NCI-H2227 (cell line): ENCODE data around the gene FAM186B.
"Not testable (repeated sequence)": the region's sequence is repeated elsewhere in the genome, so short reads cannot be mapped to it uniquely, and the experiment has no call there.

Experiments
- DNase-seq: peaks from one replicate; lab custom pipeline; 2025; ENCODE audit not compliant: unreplicated experiment; lab: John Stamatoyannopoulos, UW

FAM186B gene

GRCh38 chr12:49605539-49605938, at the start of gene FAM186B:
Gene FAM186B, minus strand, starts transcription at chr12:49605639. Its CDS starts 162 bp downstream, at chr12:49605477.
- DNase-seq: not testable (repeated sequence)

- DNase-seq: no peak
These were observed 49.3 kb upstream of the FAM186B start for GRCh38 chr12:49654715-49655114.

- DNase-seq: no peak
These were observed 47.6 kb upstream of the FAM186B start for GRCh38 chr12:49652921-49653520.

GRCh38 chr12:49651855-49652254, 46.4 kb upstream of the FAM186B start:
- DNase-seq: no peak

GRCh38 chr12:49649892-49650291, 44.5 kb upstream of the FAM186B start:
- DNase-seq: no peak

- no peak for DNase-seq
These were observed 44.0 kb upstream of the FAM186B start for GRCh38 chr12:49649445-49649844.

- no peak for DNase-seq
These were observed 43.2 kb upstream of the FAM186B start for GRCh38 chr12:49648712-49649003.

GRCh38 chr12:49647827-49648711, 42.6 kb upstream of the FAM186B start:
- DNase-seq: no peak

GRCh38 chr12:49646871-49647654, 41.6 kb upstream of the FAM186B start:
- DNase-seq: no peak

GRCh38 chr12:49646331-49646830, 40.9 kb upstream of the FAM186B start:
- DNase-seq: no peak

GRCh38 chr12:49645146-49646039, 40.0 kb upstream of the FAM186B start:
- DNase-seq: no peak

- peak; percentile 72 for DNase-seq
These were observed 39.2 kb upstream of the FAM186B start for GRCh38 chr12:49644620-49644994.

- no peak for DNase-seq
These were observed 38.7 kb upstream of the FAM186B start for GRCh38 chr12:49643961-49644619.

- no peak for DNase-seq
These were observed 37.7 kb upstream of the FAM186B start for GRCh38 chr12:49643135-49643534.

GRCh38 chr12:49642370-49642802, 36.9 kb upstream of the FAM186B start:
- no peak for DNase-seq

- DNase-seq: no peak
These were observed 36.4 kb upstream of the FAM186B start for GRCh38 chr12:49641748-49642369.

GRCh38 chr12:49636979-49637755, 31.7 kb upstream of the FAM186B start:
- DNase-seq: peak; percentile 67

GRCh38 chr12:49636574-49636973, 31.1 kb upstream of the FAM186B start:
- no peak for DNase-seq

- DNase-seq: no peak
These were observed 30.2 kb upstream of the FAM186B start for GRCh38 chr12:49635656-49636055.
